Measurements from ENCODE around the gene CETP. TPM values are rescaled to one million over a fixed set of nuclear protein-coding genes. Genes with fewer than 3 reads are reported as not detected.

The CETP gene
- total RNA-seq, 4 donors from 2014 or later = 0.55 TPM; not detected in 3

- Histone ChIP-seq H3K4me3 (no peak overlapping the region), H3K9me3 (no peaks in the 10 kb centered on the region), H3K4me1 (no peaks in the 10 kb centered on the region), H3K27ac (no peak overlapping the region), H3K36me3 (peaks cover 0 to 3% (median 0%) of the 10 kb centered on the region in 4 donors), H3K27me3 (no peaks in the 10 kb centered on the region)
- DNase-seq = no peak
- TF ChIP-seq POLR2A (IDR thresholded peaks at IDR 0.05) (no peak), POLR2AphosphoS5 (IDR thresholded peaks at IDR 0.05) (no peak), CTCF (IDR thresholded peaks at IDR 0.05) (no peak), EP300 (IDR thresholded peaks at IDR 0.05; ENCODE audit: low read depth) (no peak)
- intact Hi-C loops (cut with DNase I; ENCODE audit: low total_unique reads) (no loop called here), in situ Hi-C loops (cut with MboI; ENCODE audit: low pct_ligation_motif_present in 1 of 4, low pct_unique_long_range_greater_than_20kb in 1 of 4, low sequenced_read_pairs in 3 of 4) (no loop called here)
- WGBS, 2 donors (ENCODE audit: low coverage in 1 of 2) = 93% methylated on average over 21 of the region's 21 CpGs; no CpG with 5 or more reads in 1 of the 2 donors
Measured at GRCh38 chr16:57025941-57026777, 64.4 kb downstream of the CETP start.

GRCh38 chr16:57026778-57027062 lies 65.0 kb downstream of the CETP start:
- DNase-seq = no peak
- H3K4me1 ChIP-seq = no peaks in the 10 kb centered on the region
- H3K36me3 ChIP-seq = no peaks in the 10 kb centered on the region
- intact Hi-C loops (cut with DNase I; ENCODE audit: low total_unique reads) = no loop called here
- no peak overlapping the region for H3K27ac ChIP-seq
- in situ Hi-C loops (cut with MboI; ENCODE audit: low pct_ligation_motif_present in 1 of 4, low pct_unique_long_range_greater_than_20kb in 1 of 4, low sequenced_read_pairs in 3 of 4) = no loop called here
- TF ChIP-seq POLR2A (IDR thresholded peaks at IDR 0.05) (no peak), CTCF (IDR thresholded peaks at IDR 0.05) (no peak), EP300 (IDR thresholded peaks at IDR 0.05; ENCODE audit: low read depth) (no peak)
- H3K9me3 ChIP-seq = no peaks in the 10 kb centered on the region
- WGBS, 2 donors (ENCODE audit: low coverage in 1 of 2) = 88% methylated on average over 3 of the region's 3 CpGs; no CpG with 5 or more reads in 1 of the 2 donors
- no peaks in the 10 kb centered on the region for H3K27me3 ChIP-seq
- H3K4me3 ChIP-seq = no peak overlapping the region

- no peak for DNase-seq
- H3K9me3 ChIP-seq = no peaks in the 10 kb centered on the region
- H3K36me3 ChIP-seq = no peaks in the 10 kb centered on the region
- no peak overlapping the region for H3K4me3 ChIP-seq
- intact Hi-C loops (cut with DNase I; ENCODE audit: low total_unique reads) = no loop called here
- H3K4me1 ChIP-seq = no peaks in the 10 kb centered on the region
- no peak overlapping the region for H3K27ac ChIP-seq
- H3K27me3 ChIP-seq = no peaks in the 10 kb centered on the region
- 97% methylated on average over 2 of the region's 2 CpGs; no CpG with 5 or more reads in 1 of the 2 donors for WGBS, 2 donors (ENCODE audit: low coverage in 1 of 2)
- in situ Hi-C loops (cut with MboI; ENCODE audit: low pct_ligation_motif_present in 1 of 4, low pct_unique_long_range_greater_than_20kb in 1 of 4, low sequenced_read_pairs in 3 of 4) = no loop called here
- TF ChIP-seq CTCF (IDR thresholded peaks at IDR 0.05) (no peak), EP300 (IDR thresholded peaks at IDR 0.05; ENCODE audit: low read depth) (no peak)
Measured at GRCh38 chr16:57027067-57027466, 65.3 kb downstream of the CETP start.

DNA sequence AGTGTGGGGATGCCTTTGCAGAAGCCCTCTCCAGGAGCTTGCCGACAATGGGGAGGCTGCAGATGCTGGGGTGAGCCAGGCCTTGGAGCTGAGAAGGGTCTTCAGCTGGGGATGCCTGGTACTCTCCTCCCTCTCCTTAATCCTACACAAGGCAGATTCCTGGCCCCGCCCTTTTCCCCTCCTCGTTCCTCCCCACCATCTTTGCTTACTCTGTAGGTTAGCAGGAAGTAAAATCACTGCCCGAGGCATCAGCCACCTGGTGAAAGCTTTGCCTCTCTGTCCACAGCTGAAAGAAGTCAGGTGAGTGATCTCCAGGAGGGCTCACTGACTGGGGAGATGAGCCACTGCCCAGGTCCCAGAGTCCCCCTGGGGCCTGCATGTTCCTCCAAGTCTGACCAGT lies 66.3 kb downstream of the CETP start:
- 57% methylated on average over 4 of the region's 4 CpGs; no CpG with 5 or more reads in 1 of the 2 donors for WGBS, 2 donors (ENCODE audit: low coverage in 1 of 2)
- no peak overlapping the region for H3K27ac ChIP-seq

More for the DNA sequence above, 66.3 kb downstream of the CETP start:
- DNase-seq = no peak
- Histone ChIP-seq H3K4me3 (no peak overlapping the region), H3K4me1 (no peaks in the 10 kb centered on the region), H3K36me3 (no peaks in the 10 kb centered on the region), H3K9me3 (no peaks in the 10 kb centered on the region), H3K27me3 (no peaks in the 10 kb centered on the region)
- in situ Hi-C loops (cut with MboI; ENCODE audit: low pct_ligation_motif_present in 1 of 4, low pct_unique_long_range_greater_than_20kb in 1 of 4, low sequenced_read_pairs in 3 of 4) (no loop called here), intact Hi-C loops (cut with DNase I; ENCODE audit: low total_unique reads) (no loop called here)
- no peak for TF ChIP-seq POLR2AphosphoS5 (IDR thresholded peaks at IDR 0.05)
- no peak for TF ChIP-seq CTCF (IDR thresholded peaks at IDR 0.05)
- no peak for TF ChIP-seq EP300 (IDR thresholded peaks at IDR 0.05; ENCODE audit: low read depth)
- no peak for TF ChIP-seq POLR2A (IDR thresholded peaks at IDR 0.05)
